Esophagus (tissue), 2 donors: ENCODE data around the gene AUTS2. TPM values are rescaled to one million over a fixed set of nuclear protein-coding genes. Genes with fewer than 3 reads are reported as not detected.

Source experiments
- H3K27ac ChIP-seq, 2 donors: one replicate each; pipeline ENCODE4 v1.5.1; 2013; ENCODE audit warnings: low read depth in 2 of 2, mild to moderate bottlenecking in 2 of 2, inconsistent platforms in 1 of 2, low read length in 1 of 2, moderate library complexity in 1 of 2
- H3K27me3 ChIP-seq, 2 donors: one replicate each; pipeline ENCODE4 v1.6.1; 2013; ENCODE audit warnings: low read length in 2 of 2, control low read depth in 1 of 2, mild to moderate bottlenecking in 1 of 2; ENCODE audit not compliant: insufficient read depth in 2 of 2, control insufficient read depth in 1 of 2
- H3K36me3 ChIP-seq, 2 donors: one replicate each; pipeline ENCODE4 v1.6.1; 2013; ENCODE audit warnings: low read length in 1 of 2; ENCODE audit not compliant: control insufficient read depth in 2 of 2, insufficient read depth in 2 of 2
- H3K4me1 ChIP-seq, 2 donors: one replicate each; pipeline ENCODE4 v1.6.1; 2013; ENCODE audit warnings: low read length in 1 of 2; ENCODE audit not compliant: control insufficient read depth in 2 of 2, insufficient read depth in 2 of 2
- H3K4me3 ChIP-seq, 2 donors: one replicate each; pipeline ENCODE4 v1.5.1; 2013; ENCODE audit warnings: low read length in 2 of 2, mild to moderate bottlenecking in 2 of 2, low read depth in 1 of 2, moderate library complexity in 1 of 2
- H3K9me3 ChIP-seq, 2 donors: one replicate each; pipeline ENCODE4 v1.6.1; 2013; ENCODE audit warnings: mild to moderate bottlenecking in 2 of 2, low read depth in 1 of 2, low read length in 1 of 2, moderate library complexity in 1 of 2; ENCODE audit not compliant: control insufficient read depth in 2 of 2, insufficient read depth in 1 of 2
- WGBS, 2 donors: extraction: QIAGEN DNeasy Blood & Tissue Kit; methylation state at CpG; one replicate each; pipeline ENCODE4 v1.1.7; 2013; 5-methylcytosine and 5-hydroxymethylcytosine counted together
- polyA plus RNA-seq, 2 donors: library from polyadenylated mRNA; stranded (reverse); fragments of 200-250 nt; gene quantifications; one replicate each; pipeline ENCODE4 v1.2.3, GENCODE V29; 2013
- donor health status: healthy with polysubstance abuse.
- donor health status: Bipolar disorder and iron deficiency.

AUTS2 gene
- polyA plus RNA-seq, 2 donors, result 8.3 to 15.6 TPM

- Histone ChIP-seq H3K27ac (no peak overlapping the region), H3K27me3 (no peaks in the 10 kb centered on the region), H3K36me3 (peaks cover 0 to 23% of the 10 kb centered on the region in 2 donors), H3K9me3 (no peaks in the 10 kb centered on the region), H3K4me1 (no peaks in the 10 kb centered on the region), H3K4me3 (no peak overlapping the region)
- WGBS, 2 donors, result 83 to 91% methylated on average over 15 of the region's 15 CpGs
Measured at GRCh38 chr7:70764701-70765208, 1166.5 kb downstream of the AUTS2 start.

DNA sequence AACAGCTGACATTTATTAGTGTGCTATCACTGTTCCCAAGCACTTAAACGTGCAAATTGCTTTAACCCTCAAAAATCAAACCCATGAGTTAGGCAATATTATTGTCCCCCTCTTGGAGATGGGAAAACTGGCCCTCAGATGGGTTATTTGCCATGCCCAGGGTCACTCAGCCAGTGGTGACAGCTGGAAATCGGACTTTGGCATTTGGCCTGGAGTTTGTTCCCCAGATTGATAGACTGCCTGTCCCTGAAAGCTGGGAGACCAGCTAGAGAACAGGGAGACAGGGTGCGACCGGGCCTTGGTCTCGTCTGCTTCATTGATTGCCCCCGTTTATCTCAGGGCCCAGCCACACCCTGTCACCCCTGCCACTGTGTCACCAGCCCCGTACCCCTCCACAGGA lies 1167.4 kb downstream of the AUTS2 start:
- H3K27ac ChIP-seq, result no peak overlapping the region
- peaks cover 0 to 23% of the 10 kb centered on the region in 2 donors for H3K36me3 ChIP-seq
- 75 to 86% methylated on average over 7 of the region's 7 CpGs for WGBS, 2 donors
- no peak overlapping the region for H3K4me3 ChIP-seq
- H3K27me3 ChIP-seq, result no peaks in the 10 kb centered on the region
- H3K9me3 ChIP-seq, result no peaks in the 10 kb centered on the region
- H3K4me1 ChIP-seq, result no peaks in the 10 kb centered on the region

GRCh38 chr7:70766109-70766508 lies 1167.8 kb downstream of the AUTS2 start:
- no peaks in the 10 kb centered on the region for H3K4me1 ChIP-seq
- no peaks in the 10 kb centered on the region for H3K27me3 ChIP-seq
- no peaks in the 10 kb centered on the region for H3K9me3 ChIP-seq
- no peak overlapping the region for H3K27ac ChIP-seq
- 96 to 97% methylated on average over 21 of the region's 21 CpGs for WGBS, 2 donors
- peaks cover 0 to 23% of the 10 kb centered on the region in 2 donors for H3K36me3 ChIP-seq
- no peak overlapping the region for H3K4me3 ChIP-seq

DNA sequence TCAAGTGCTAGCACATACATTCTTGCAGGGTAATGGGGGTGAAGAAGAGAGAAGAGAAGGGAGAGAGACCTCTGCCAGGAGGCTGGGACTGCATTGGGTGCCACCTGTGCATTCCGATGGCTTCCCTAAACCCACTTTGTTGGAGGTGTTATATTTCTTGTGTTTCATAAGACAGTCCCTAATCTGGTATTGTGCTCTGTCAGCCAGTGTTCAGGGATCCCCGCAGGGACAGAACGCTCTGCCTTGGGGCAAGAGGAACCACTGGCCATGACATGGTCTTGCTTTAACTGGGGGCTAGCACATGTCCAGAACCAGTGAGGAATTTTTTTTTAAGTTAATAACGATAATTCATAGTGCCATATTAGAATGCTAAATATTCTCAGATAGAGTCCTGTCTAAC lies 1168.4 kb downstream of the AUTS2 start:
- no peaks in the 10 kb centered on the region for H3K27me3 ChIP-seq
- H3K36me3 ChIP-seq, result peaks cover 0 to 26% of the 10 kb centered on the region in 2 donors
- no peaks in the 10 kb centered on the region for H3K9me3 ChIP-seq
- H3K27ac ChIP-seq, result no peak overlapping the region
- no peaks in the 10 kb centered on the region for H3K4me1 ChIP-seq
- 95 to 96% methylated on average over 4 of the region's 4 CpGs for WGBS, 2 donors
- no peak overlapping the region for H3K4me3 ChIP-seq

DNA sequence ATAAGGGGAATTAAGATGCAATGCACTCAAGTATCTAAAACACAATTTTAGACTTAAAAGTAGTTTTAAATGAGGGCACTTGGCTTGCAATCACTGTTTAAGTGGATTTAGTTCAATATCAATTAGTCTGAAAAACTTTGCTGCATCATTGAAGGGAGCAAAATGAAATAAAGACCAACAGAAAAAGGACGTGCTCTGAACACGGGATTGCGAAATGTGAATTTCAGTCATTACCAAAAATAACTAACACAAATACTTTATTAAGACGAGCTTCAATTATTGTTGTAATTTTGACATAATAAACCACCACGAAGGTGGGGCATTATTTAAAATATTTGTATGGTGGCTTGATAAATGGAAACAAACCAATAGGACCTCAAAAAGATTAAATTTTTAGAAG lies 1171.9 kb downstream of the AUTS2 start:
- Histone ChIP-seq H3K27me3 (no peaks in the 10 kb centered on the region), H3K36me3 (peaks cover 0 to 26% of the 10 kb centered on the region in 2 donors), H3K4me1 (no peaks in the 10 kb centered on the region), H3K27ac (no peak overlapping the region), H3K9me3 (no peaks in the 10 kb centered on the region), H3K4me3 (no peak overlapping the region)
- 89 to 90% methylated on average over 5 of the region's 5 CpGs for WGBS, 2 donors

- 83 to 86% methylated on average over 10 of the region's 10 CpGs for WGBS, 2 donors
- H3K4me1 ChIP-seq, result no peaks in the 10 kb centered on the region
- H3K36me3 ChIP-seq, result peaks cover 0 to 15% of the 10 kb centered on the region in 2 donors
- H3K27ac ChIP-seq, result no peak overlapping the region
- no peaks in the 10 kb centered on the region for H3K9me3 ChIP-seq
- no peak overlapping the region for H3K4me3 ChIP-seq
- H3K27me3 ChIP-seq, result no peaks in the 10 kb centered on the region
Measured at GRCh38 chr7:70771451-70771850, 1173.2 kb downstream of the AUTS2 start.

DNA sequence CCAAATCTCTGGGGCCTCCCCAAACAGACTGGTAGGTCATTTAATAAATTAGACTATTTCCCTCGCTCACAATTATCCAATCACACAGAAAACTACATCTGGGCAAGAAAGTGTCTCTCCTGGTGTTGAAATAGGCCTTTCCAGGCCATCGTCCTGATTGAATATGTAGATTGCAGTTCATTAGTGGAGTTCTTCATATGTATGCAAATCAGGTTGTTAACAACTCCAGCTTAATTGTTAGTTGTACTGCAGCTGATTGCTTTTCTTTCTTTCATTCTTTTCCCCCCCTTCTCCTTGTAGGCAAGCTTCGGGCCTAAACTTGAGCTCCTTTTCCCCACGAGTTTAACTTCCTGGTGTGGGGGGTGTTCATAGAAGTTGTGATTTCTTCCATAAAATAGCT lies 1174.6 kb downstream of the AUTS2 start:
- no peak overlapping the region for H3K27ac ChIP-seq
- peaks cover 5 to 12% of the 10 kb centered on the region in 2 donors for H3K36me3 ChIP-seq
- H3K9me3 ChIP-seq, result no peaks in the 10 kb centered on the region
- H3K27me3 ChIP-seq, result no peaks in the 10 kb centered on the region
- no peaks in the 10 kb centered on the region for H3K4me1 ChIP-seq
- H3K4me3 ChIP-seq, result no peak overlapping the region
- 86 to 88% methylated on average over 4 of the region's 4 CpGs for WGBS, 2 donors

GRCh38 chr7:70773406-70773805 lies 1175.1 kb downstream of the AUTS2 start:
- Histone ChIP-seq H3K9me3 (no peaks in the 10 kb centered on the region), H3K27me3 (no peaks in the 10 kb centered on the region), H3K27ac (no peak overlapping the region), H3K4me3 (no peak overlapping the region), H3K36me3 (peaks cover 7 to 9% of the 10 kb centered on the region in 2 donors), H3K4me1 (no peaks in the 10 kb centered on the region)
- WGBS, 2 donors, result 65 to 78% methylated on average over 4 of the region's 4 CpGs

DNA sequence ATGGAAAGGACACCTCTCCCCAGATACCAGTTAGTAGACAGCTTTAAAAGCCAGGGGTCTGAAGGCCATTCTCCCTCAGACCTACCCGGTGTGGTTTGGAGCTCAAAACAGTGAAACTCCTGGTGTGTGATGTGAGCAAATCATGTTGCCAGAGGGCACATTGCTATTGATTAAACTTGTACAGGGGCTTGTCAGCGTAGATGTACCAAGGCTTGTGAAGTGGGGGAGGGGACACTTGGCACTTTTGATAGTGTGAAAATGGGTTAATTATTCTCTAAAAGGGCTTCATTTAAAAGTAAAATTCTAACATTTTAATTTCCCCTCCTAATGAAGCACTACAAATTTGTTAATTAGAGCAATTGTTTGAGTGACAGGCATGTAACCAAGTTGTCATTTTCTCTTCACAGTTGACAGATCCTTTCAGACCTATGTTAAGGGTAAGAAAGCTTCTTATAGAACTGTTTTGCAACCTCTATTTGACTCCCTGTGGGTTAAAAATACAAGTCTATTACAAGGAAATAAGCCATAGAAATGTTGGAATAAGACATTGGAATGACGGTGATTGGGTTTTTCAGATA lies 1176.8 kb downstream of the AUTS2 start:
- no peak overlapping the region for H3K27ac ChIP-seq
- no peaks in the 10 kb centered on the region for H3K4me1 ChIP-seq
- no peaks in the 10 kb centered on the region for H3K9me3 ChIP-seq
- H3K4me3 ChIP-seq, result no peak overlapping the region
- peaks cover 7 to 15% of the 10 kb centered on the region in 2 donors for H3K36me3 ChIP-seq
- WGBS, 2 donors, result 91% methylated on average over 3 of the region's 3 CpGs
- no peaks in the 10 kb centered on the region for H3K27me3 ChIP-seq

DNA sequence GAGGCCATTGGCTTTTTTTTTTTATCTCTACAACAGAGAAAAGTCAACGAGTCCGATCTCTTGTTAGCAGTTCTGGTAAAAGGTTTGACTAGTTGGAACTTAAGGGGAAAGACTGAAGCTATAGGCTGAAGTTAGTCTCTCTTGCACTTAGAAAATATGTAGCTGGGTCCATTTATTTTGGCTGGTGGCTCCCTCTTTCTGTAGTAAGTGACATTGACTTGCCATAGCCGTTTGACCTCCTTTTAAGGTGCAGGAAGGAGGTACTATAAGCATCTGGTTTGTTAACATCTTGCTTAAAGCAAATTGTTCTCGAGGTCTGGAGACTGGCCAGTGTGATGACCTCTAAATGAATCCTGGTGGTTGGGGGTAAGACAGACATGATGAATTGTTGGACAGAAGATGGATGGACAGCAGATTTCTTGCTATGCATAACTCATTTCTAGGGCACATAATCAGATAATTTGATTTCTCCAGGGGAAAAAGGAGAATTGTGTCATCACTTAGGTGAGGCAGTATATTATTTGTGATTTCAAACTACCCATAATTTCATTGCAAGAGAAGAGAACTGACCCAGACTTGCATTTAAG lies 1177.4 kb downstream of the AUTS2 start:
- Histone ChIP-seq H3K27ac (no peak overlapping the region), H3K9me3 (no peaks in the 10 kb centered on the region), H3K4me3 (no peak overlapping the region), H3K36me3 (peaks cover 7 to 15% of the 10 kb centered on the region in 2 donors), H3K4me1 (no peaks in the 10 kb centered on the region), H3K27me3 (no peaks in the 10 kb centered on the region)
- WGBS, 2 donors, result 59 to 66% methylated on average over 4 of the region's 4 CpGs
